Neural cell (in vitro differentiated cells): ENCODE results near the gene CHD2. TPM values are rescaled to one million over a fixed set of nuclear protein-coding genes. Genes with fewer than 3 reads are reported as not detected.

Experiments
- H2AFZ ChIP-seq: fragments of 200-600, 300-800 bp; sonication (generic), shearing (Covaris generic); 2 replicates; pipeline ENCODE4 v1.6.0; 2014; ENCODE audit warnings: low read depth, mild to moderate bottlenecking, antibody characterized with exemption, low read length, moderate library complexity
- H3F3A ChIP-seq: fragments of 200-600 bp; shearing (Covaris generic); 2 replicates; pipeline ENCODE4 v1.6.1; 2016; ENCODE audit warnings: mild to moderate bottlenecking, moderate library complexity, mixed read lengths, antibody characterized with exemption, low read length; ENCODE audit not compliant: insufficient read depth, poor library complexity, severe bottlenecking
- H3K27ac ChIP-seq: fragments of 200-600, 300-800 bp; sonication (generic), shearing (Covaris generic); 2 replicates; pipeline ENCODE4 v1.5.1; 2014; ENCODE audit warnings: mild to moderate bottlenecking, low read length, moderate library complexity
- H3K27me3 ChIP-seq: fragments of 300-800, 200-600 bp; sonication (generic), shearing (Covaris generic); 2 replicates; pipeline ENCODE4 v1.6.0; 2014; ENCODE audit warnings: mild to moderate bottlenecking, low read depth, low read length, moderate library complexity; ENCODE audit not compliant: insufficient read depth
- H3K36me3 ChIP-seq: fragments of 300-800, 200-600 bp; sonication (generic), shearing (Covaris generic); 2 replicates; pipeline ENCODE4 v1.5.1; 2014; ENCODE audit warnings: mild to moderate bottlenecking, antibody characterized with exemption, low read length, moderate library complexity; ENCODE audit not compliant: insufficient read depth
- H3K4me2 ChIP-seq: fragments of 300-800, 200-600 bp; sonication (generic), shearing (Covaris generic); 2 replicates; pipeline ENCODE4 v1.6.0; 2014; ENCODE audit warnings: mild to moderate bottlenecking, low read length
- H3K4me3 ChIP-seq: fragments of 300-800, 200-600 bp; sonication (generic), shearing (Covaris generic); 2 replicates; pipeline ENCODE4 v1.5.1; 2014; ENCODE audit warnings: mild to moderate bottlenecking, low read length, moderate library complexity
- H3K79me2 ChIP-seq: fragments of 200-600 bp; shearing (Covaris generic); replicated peaks from 2 replicates; pipeline ENCODE4 v1.6.0; 2014; ENCODE audit warnings: mild to moderate bottlenecking, low read length, moderate library complexity; ENCODE audit not compliant: insufficient read depth
- H3K9ac ChIP-seq: fragments of 300-800, 200-600 bp; sonication (generic), shearing (Covaris generic); 2 replicates; pipeline ENCODE4 v1.6.1; 2016; ENCODE audit warnings: mild to moderate bottlenecking, low read length, mixed read lengths
- H3K9me2 ChIP-seq: fragments of 200-600 bp; shearing (Covaris generic); 2 replicates; pipeline ENCODE4 v1.6.1; 2016; ENCODE audit warnings: mild to moderate bottlenecking, low read length, mixed read lengths; ENCODE audit not compliant: insufficient read depth
- H3K9me3 ChIP-seq: fragments of 200-600, 300-800 bp; sonication (generic), shearing (Covaris generic); 2 replicates; pipeline ENCODE4 v1.6.1; 2016; ENCODE audit warnings: mild to moderate bottlenecking, mixed run types, low read length, moderate library complexity, mixed read lengths
- H4K20me1 ChIP-seq: fragments of 200-600 bp; shearing (Covaris generic); 2 replicates; pipeline ENCODE4 v1.6.1; 2016; ENCODE audit warnings: mild to moderate bottlenecking, mixed run types; ENCODE audit not compliant: insufficient read depth
- EP300 ChIP-seq: fragments of 450-650 bp; conservative IDR thresholded peaks from 2 replicates; pipeline ENCODE4 v1.6.1; 2014; ENCODE audit warnings: antibody characterized with exemption, mild to moderate bottlenecking, moderate library complexity; ENCODE audit not compliant: poor library complexity, severe bottlenecking
- EZH2 ChIP-seq: fragments of 200-600, 300-800 bp; shearing (Covaris generic), sonication (generic); IDR thresholded peaks from 2 replicates; pipeline ENCODE4 v1.6.1; 2014; ENCODE audit warnings: antibody characterized with exemption, low read length, borderline replicate concordance, mild to moderate bottlenecking; ENCODE audit not compliant: insufficient read depth, poor library complexity, severe bottlenecking
- MXI1 ChIP-seq: fragments of 450-650 bp; conservative IDR thresholded peaks from 2 replicates; pipeline ENCODE4 v1.6.1; 2014; ENCODE audit warnings: antibody characterized with exemption, mild to moderate bottlenecking; ENCODE audit not compliant: poor library complexity, severe bottlenecking
- POLR2AphosphoS5 ChIP-seq: IDR thresholded peaks from 2 replicates; pipeline ENCODE4 v1.6.1; 2012
- RAD21 ChIP-seq: fragments of 450-650 bp; conservative IDR thresholded peaks from 2 replicates; pipeline ENCODE4 v1.6.1; 2014; ENCODE audit warnings: antibody characterized with exemption, mild to moderate bottlenecking, moderate library complexity
- SMC3 ChIP-seq: fragments of 450-650 bp; conservative IDR thresholded peaks from 2 replicates; pipeline ENCODE4 v1.6.1; 2014; ENCODE audit warnings: antibody characterized with exemption, mild to moderate bottlenecking, moderate library complexity; ENCODE audit not compliant: poor library complexity
- TAF1 ChIP-seq: IDR thresholded peaks from 2 replicates; pipeline ENCODE4 v1.6.1; 2012; ENCODE audit warnings: low read depth
- polyA plus RNA-seq: library from polyadenylated mRNA; depleted of rRNA; stranded (reverse); fragments of >200 nt; gene quantifications from 2 replicates; pipeline ENCODE4 v1.2.3, GENCODE V29; 2014
- TF ChIP-seq, protein P1 (sequence below): fragments of 450-650 bp; IDR thresholded peaks from 2 replicates; pipeline ENCODE4 v1.5.1; 2014; ENCODE audit warnings: antibody characterized with exemption, mild to moderate bottlenecking, moderate library complexity; ENCODE audit not compliant: poor library complexity, severe bottlenecking
- TF ChIP-seq, protein P2 (sequence below): IDR thresholded peaks from 2 replicates; pipeline ENCODE4 v1.6.1; 2012; ENCODE audit warnings: borderline replicate concordance

Gene CHD2
- polyA plus RNA-seq, 1 donor from 2014 or later = 113 TPM

DNA sequence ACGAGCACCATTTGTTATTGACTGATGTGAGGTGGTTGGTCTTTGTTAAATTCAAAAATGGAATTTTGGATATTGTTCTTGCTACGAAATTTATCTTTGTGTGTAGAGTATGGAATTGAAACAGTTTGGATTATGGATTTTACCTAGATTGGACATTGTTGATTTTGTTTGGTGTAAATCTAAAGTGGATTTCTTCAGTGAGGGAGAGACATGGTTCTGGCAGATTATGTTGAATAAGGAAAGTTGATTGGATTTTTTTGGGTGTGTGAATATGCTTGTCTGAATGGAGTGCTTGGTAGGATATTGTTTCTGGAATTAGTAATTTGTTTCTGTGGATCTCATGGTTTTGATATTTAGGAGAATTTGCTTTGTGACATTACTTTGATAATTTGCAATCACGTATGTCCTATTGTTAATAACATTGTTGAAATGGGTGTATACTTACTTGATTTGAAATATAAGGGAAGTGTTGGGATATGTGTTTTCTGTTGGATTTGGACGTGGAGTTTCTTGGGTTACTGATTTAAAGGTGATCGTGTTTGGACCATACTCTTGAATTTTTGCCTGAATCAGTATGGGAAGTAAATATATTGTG, 1.0 kb upstream of the CHD2 start:
- Histone ChIP-seq H3K9ac (no peak overlapping the region), H2AFZ (no peak overlapping the region), H3K9me3 (no peaks in the 10 kb centered on the region), H3K27me3 (no peaks in the 10 kb centered on the region), H3K27ac (no peak overlapping the region), H3K9me2 (no peaks in the 10 kb centered on the region), H3K4me2 (no peak overlapping the region), H3K36me3 (peaks cover 20% of the 10 kb centered on the region), H4K20me1 (no peaks in the 10 kb centered on the region), H3F3A (peaks cover 3% of the 10 kb centered on the region), H3K4me3 (no peak overlapping the region), H3K79me2 (peaks cover 99% of the 10 kb centered on the region)
- TF ChIP-seq POLR2AphosphoS5 = peak; percentile 9
- TF ChIP-seq EZH2 = no peak

DNA sequence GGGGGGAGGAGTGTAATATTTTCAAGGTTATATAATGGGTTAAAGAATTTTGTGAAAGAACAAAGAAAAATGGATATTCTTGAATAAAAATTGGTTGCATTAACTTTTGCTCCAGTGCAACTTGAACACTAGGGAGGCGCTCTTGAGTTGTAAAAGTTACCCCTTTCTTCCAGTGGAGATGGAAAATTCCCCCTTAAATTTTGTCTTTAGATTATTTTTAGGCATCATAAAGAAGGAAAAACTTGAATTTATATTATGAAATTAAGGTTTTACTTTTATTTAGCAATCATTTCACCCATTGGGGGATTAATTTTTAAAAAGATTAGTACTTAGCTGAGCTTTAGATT, 550 bp upstream of the CHD2 start:
- Histone ChIP-seq H3K36me3 (peaks cover 16% of the 10 kb centered on the region), H3K4me2 (peak overlapping the region; percentile 50), H2AFZ (no peak overlapping the region), H3K79me2 (peaks cover 96% of the 10 kb centered on the region), H3K27me3 (no peaks in the 10 kb centered on the region), H4K20me1 (no peaks in the 10 kb centered on the region), H3K9me3 (no peaks in the 10 kb centered on the region), H3K4me3 (peak overlapping the region; percentile 66), H3K27ac (peak overlapping the region; percentile 95), H3F3A (peaks cover 3% of the 10 kb centered on the region), H3K9ac (peak overlapping the region; percentile 84), H3K9me2 (no peaks in the 10 kb centered on the region)
- TF ChIP-seq MXI1 = no peak
- TF ChIP-seq, protein P1, sequence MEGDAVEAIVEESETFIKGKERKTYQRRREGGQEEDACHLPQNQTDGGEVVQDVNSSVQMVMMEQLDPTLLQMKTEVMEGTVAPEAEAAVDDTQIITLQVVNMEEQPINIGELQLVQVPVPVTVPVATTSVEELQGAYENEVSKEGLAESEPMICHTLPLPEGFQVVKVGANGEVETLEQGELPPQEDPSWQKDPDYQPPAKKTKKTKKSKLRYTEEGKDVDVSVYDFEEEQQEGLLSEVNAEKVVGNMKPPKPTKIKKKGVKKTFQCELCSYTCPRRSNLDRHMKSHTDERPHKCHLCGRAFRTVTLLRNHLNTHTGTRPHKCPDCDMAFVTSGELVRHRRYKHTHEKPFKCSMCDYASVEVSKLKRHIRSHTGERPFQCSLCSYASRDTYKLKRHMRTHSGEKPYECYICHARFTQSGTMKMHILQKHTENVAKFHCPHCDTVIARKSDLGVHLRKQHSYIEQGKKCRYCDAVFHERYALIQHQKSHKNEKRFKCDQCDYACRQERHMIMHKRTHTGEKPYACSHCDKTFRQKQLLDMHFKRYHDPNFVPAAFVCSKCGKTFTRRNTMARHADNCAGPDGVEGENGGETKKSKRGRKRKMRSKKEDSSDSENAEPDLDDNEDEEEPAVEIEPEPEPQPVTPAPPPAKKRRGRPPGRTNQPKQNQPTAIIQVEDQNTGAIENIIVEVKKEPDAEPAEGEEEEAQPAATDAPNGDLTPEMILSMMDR = peak; percentile 50

DNA sequence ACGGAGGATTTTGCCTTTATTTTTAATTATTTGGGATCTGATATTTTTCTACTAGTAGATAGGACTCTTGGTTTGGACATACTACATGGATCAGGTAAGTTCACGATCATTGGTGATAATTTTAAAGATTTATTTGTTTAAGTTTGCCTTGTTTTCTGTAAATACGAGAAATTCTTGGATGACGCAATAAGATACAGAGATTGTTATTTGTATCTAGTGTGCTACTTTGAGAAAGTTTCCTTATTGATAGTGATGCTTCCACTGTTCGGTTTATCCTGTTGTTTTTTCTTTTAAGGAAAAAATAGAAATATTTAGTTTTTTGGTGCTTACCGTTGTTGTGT, 577 bp downstream of the CHD2 start:
- Histone ChIP-seq H3F3A (peaks cover 3% of the 10 kb centered on the region), H3K27me3 (no peaks in the 10 kb centered on the region), H4K20me1 (no peaks in the 10 kb centered on the region), H3K79me2 (peaks cover 96% of the 10 kb centered on the region), H3K9ac (peak overlapping the region; percentile 84), H3K9me3 (no peaks in the 10 kb centered on the region), H3K27ac (peak overlapping the region; percentile 95), H2AFZ (no peak overlapping the region), H3K4me2 (peak overlapping the region; percentile 97), H3K9me2 (no peaks in the 10 kb centered on the region), H3K36me3 (peaks cover 16% of the 10 kb centered on the region), H3K4me3 (peak overlapping the region; percentile 66)
- no peak for TF ChIP-seq TAF1
- TF ChIP-seq SMC3 = no peak
- no peak for TF ChIP-seq MXI1
- TF ChIP-seq, protein P2, sequence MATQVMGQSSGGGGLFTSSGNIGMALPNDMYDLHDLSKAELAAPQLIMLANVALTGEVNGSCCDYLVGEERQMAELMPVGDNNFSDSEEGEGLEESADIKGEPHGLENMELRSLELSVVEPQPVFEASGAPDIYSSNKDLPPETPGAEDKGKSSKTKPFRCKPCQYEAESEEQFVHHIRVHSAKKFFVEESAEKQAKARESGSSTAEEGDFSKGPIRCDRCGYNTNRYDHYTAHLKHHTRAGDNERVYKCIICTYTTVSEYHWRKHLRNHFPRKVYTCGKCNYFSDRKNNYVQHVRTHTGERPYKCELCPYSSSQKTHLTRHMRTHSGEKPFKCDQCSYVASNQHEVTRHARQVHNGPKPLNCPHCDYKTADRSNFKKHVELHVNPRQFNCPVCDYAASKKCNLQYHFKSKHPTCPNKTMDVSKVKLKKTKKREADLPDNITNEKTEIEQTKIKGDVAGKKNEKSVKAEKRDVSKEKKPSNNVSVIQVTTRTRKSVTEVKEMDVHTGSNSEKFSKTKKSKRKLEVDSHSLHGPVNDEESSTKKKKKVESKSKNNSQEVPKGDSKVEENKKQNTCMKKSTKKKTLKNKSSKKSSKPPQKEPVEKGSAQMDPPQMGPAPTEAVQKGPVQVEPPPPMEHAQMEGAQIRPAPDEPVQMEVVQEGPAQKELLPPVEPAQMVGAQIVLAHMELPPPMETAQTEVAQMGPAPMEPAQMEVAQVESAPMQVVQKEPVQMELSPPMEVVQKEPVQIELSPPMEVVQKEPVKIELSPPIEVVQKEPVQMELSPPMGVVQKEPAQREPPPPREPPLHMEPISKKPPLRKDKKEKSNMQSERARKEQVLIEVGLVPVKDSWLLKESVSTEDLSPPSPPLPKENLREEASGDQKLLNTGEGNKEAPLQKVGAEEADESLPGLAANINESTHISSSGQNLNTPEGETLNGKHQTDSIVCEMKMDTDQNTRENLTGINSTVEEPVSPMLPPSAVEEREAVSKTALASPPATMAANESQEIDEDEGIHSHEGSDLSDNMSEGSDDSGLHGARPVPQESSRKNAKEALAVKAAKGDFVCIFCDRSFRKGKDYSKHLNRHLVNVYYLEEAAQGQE = no peak
- no peak for TF ChIP-seq EP300
- TF ChIP-seq RAD21 = no peak
- TF ChIP-seq, protein P1 = no peak
- TF ChIP-seq EZH2 = no peak
- no peak for TF ChIP-seq POLR2AphosphoS5
